Muscle of back (tissue), 11 donors: ENCODE results near the gene PLAAT2. TPM values are rescaled to one million over a fixed set of nuclear protein-coding genes. Genes with fewer than 3 reads are reported as not detected.
A peak's percentile ranks its signal among the peaks of the same experiment; 100 is the strongest.
"Not testable (repeated sequence)": the region's sequence is repeated elsewhere in the genome, so short reads cannot be mapped to it uniquely, and the experiment has no call there.

ENCODE experiments used
- DNase-seq, 3 donors: peaks; one replicate each; pipeline versions ENCODE4 v3.0.0 to v3.0.0-alpha.2; 2013
- polyA plus RNA-seq, 10 donors: library from polyadenylated mRNA; unstranded; fragments of 120-200 nt; gene quantifications; one replicate each; pipeline ENCODE4 v1.2.1, GENCODE V29; 2013; ENCODE audit not compliant: insufficient read length in 10 of 10

Gene PLAAT2
- polyA plus RNA-seq, 10 donors = 0.38 TPM; not detected in 9

DNA sequence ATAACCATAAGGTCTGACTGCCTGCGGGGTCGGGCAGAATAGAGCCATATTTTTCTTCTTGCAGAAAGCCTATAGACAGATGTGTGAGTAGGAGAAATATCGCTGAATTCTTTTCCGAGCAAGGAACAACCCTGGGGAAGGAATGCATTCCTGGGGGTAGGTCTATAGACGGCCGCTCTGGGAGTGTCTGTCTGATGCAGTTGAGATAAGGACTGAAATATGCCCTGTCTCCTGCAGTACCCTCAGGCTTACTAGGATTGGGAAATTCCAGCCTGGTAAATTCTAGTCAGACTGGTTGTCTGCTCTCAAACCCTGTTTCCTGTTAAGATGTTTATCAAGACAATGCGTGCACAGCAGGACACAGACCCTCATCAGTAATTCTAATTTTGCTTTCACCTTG is 18.0 kb upstream of the PLAAT2 start:
- not testable (repeated sequence) for DNase-seq

DNA sequence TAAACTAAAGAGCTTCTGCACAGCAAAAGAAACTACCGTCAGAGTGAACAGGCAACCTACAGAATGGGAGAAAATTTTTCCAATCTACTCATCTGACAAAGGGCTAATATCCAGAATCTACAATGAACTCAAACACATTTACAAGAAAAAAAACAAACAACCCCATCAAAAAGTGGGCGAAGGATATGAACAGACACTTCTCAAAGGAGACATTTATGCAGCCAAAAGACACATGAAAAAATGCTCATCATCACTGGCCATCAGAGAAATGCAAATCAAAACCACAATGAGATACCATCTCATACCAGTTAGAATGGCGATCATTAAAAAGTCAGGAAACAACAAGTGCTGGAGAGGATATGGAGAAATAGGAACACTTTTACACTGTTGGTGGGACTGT is 15.7 kb upstream of the PLAAT2 start:
- DNase-seq = not testable (repeated sequence)

DNA sequence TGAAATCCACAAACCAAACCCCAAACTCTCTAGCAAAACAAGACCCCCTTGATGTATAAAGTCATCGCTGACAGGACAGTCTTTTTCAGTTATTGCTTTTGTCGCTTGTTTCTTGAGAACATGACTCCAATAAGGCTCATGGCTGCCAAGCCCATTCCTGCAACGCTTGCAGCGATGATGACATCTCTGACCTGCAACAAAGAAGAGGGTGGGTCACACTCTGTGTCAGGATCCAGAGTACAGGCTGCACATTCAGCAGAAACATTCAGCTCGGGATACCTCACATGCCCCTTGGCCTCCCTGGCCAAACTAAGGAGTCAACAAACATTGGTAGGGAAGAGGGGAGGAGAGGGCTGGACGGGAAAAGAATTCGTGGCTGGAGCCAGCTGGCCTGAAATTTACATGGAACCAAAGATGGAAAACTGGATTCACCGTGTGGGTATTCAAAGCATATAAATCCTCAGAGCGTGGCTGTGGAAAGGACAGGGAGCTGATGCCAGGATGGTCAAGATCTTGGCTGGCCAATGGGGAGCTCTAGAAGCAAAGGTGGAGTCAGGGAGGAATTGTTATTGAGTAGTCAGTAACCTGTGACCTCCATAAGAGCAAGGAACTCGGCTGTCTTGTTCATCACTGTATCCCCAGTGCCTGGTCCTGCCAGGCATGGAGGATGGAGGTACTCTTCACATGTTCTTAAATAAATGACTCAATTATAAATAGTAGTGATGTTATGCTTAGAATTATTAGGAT is 11.8 kb upstream of the PLAAT2 start:
- peak; percentile 8 to 77 (median 44) for DNase-seq

DNA sequence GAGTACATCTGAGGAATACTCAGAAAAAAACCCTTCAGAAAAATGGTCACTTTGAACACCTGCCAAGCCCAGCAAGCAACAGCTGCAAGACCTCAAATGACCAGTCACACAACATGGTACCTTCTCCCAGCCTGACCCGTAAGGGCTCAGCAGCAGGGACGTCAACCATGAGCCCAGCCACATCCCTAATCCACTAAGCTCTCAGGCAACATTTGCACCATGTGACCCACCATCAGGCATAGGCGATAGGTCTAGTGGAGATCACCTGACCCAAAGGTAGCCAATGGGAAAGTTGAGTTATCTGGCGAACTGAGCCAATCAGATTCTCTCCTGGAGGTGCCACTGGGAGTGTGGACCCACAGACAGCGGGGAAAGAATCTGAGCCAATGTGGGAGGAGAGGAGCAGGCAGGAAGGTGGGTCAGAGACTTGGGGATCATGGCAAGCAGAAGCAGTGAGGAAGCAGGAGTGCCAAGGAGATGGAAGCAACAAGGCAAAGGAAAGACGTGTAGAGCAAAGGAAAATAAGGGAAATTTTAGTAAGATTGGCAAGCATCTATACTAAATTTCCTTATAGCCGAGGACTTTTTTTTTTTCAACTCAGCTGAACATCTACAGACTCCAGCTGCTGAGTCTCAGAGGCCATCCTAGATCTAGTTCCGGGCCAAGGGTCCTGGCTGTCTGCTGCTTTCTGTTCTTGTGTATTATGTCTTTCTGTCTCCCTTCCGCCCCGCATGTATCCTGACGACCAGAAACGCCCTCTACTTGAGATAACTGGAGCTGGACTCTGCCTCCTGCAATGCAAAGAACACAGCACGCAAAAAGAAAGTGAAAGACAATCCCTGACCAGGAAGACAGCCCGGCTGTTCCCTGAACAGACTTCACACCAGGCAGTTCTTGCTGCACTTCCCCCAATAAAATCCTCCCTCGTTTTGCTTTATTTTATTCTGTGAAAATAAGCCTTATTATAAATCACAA is 11.0 kb upstream of the PLAAT2 start:
- DNase-seq = peak; percentile 60 to 88 (median 75)

DNA sequence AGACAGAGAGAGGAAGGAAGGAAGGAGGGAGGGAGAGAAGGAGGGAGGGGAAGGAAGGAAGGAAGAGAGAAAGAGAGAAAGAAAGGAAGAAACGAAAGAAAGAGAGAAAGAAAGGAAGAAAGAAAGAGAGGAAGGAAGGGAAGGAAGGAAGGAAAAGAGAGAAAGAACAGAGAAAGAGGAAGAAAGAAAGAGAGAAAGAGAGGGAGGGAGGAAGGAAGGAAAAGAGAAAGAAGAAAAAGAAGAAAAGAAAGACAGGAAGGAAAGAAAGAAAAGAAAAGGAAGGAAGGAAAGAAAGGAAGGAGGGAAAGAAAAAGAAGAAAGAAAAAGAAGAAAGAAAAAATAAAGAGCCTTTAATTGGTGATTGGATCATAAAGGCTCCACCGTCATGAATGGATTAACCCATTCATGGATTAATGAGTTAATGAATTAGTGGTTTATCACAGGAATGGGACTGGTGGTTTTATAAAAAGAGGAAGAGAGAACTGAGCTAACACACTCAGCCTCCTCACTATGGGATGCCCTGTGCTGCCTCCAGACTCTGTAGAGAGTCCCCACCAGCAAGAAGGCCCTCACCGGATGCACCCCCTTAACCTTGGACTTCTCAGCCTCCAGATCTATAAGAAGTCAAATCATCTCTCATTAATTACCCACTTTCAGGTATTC is 9.0 kb upstream of the PLAAT2 start:
- no peak for DNase-seq

- DNase-seq = no peak
Observed at GRCh38 chr11:63569570-63569969, 6.4 kb upstream of the PLAAT2 start.

GRCh38 chr11:63567044-63567840 is 4.1 kb upstream of the PLAAT2 start:
- peak; percentile 53 to 78 (median 73) for DNase-seq

DNA sequence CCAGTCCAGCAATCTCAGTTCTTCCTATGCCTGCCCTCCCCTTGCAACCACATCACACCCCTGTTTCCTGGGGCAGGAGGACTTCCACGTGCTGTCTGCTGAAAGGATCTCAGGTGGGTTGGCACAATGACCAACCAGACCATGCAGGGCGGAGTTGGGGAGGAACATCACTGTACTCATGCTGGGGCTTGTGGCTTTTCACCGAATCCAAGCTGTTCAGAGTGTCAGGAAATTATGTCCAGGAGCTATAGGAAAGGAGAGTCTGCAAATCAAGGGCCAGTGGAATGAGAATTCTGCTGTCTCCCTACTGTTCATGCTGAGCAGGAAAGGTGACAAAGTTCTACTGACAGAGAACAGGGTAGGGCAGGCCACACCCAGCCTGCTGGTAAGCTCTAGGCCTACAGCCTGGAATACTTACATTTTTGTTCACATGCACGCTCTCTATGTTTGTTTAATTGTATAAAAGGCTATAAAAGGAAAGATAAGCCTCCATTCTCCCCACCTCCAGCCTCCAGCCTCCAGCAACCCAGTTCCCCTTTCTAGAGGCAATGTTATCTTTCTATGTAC is 1.7 kb upstream of the PLAAT2 start:
- DNase-seq = no peak

- DNase-seq = no peak
Observed at GRCh38 chr11:63564056-63564774, 1.0 kb upstream of the PLAAT2 start.

DNA sequence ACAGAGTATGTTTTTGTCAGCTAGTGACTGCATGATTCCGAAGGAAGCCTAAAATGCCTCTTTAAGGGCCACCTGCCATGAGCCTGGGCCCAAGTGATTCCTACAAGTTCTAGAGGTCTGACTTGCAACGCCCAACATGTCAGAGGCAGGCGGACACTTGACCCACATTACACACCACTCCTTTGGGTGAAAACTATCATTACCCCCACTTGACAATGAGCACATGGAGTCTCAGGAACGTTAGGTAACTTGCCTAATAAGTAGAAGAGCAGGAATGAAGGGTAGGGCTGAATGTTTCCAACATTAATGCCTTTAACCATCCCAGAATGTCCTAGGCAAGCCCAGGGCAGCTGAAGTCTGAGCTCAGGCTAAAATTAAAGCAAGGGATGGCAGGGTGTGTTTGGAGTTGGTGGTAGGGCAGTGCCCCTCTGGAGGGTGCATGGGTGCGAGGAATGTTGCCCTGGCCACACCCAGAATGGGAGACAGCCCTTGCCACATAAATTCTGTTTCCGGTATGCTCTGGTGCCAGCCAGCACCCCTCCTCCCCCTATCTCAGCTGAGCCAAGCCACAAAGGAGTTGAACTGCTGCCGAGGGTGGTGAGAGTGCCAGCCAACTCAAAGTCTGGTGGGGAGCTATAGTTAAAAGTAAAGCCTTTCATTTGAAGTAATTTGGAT is 2.5 kb downstream of the PLAAT2 start:
- no peak for DNase-seq

DNA sequence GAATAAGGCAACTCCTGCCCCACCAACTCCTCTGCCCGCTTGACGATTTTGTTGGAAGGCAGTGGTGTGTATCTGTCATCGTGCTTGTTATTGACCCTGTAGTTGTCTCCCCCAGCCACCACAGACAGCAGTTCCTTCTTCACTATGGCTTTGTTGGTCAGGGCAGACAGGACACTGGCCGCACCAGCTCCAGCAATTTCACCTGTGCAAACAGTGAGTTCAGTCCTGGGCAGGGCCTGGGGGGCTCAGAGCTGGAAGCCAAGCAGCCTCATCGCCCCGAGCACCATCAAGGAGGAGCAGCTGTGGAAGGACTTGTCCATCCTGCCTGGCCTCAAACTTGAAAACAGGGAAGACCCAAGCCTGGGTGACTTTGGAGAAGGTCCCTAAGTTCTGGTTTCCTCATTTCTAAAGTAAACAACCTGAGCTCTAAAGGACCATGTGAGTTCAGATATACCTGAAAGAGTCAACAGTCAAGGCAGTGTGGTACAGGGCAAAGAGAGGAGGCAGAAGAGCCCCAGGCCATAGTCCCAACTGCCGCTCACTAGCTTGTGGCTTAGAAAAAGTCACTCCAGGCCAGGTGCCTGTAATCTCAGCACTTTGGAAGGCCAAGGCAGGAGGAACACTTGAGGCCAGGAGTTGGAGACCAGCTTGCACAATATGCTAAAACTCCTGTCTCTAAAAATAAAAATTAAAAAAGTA is 4.6 kb downstream of the PLAAT2 start:
- no peak for DNase-seq

- DNase-seq = no peak
Observed at GRCh38 chr11:63557570-63557969, 5.6 kb downstream of the PLAAT2 start.

DNA sequence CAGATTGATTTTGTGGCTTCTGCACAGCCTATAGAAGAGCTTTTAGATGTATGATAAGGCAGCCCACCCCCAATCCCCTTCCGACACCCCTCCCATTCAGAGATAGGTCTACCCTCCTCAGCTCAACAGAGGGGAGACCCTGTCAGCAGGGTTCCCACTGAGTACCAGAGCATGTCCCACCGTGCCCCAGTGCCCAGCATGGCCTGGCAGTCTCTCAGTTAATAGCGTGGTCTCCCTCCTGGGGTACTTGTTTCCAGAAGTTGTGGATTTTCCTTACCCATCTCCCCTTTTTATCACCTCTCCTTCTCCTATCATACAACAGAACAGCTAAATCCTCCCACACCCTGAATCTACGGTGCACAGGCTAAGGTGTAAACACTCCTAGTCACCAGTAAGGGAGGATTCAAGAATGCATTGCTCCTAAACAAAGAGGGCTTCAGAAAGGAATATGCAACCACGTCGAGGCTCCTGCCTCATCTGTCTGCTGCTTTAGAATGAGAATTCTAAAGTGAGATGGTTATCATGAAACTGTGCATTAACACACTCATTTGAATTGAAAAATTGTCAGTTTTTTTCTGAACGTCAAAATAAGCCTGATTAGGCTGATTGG is 6.7 kb downstream of the PLAAT2 start:
- no peak for DNase-seq

DNA sequence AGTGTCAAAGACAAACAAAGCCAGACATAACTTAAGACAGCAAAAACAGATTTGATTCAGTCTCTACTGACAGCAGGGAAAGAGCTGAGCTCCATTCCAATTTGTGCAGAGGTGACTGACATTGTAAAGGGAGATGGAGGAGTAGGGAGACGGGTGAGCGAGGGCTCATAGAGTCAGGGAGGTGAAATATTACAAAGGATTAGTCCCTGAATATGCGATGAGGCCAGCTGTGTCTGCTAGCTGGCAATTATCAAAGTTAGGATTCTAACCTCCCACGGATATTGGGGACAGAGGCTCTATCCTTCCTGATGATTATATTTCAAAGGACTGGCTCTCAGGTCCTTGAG is 8.3 kb downstream of the PLAAT2 start:
- no peak for DNase-seq

- DNase-seq = no peak
Observed at GRCh38 chr11:63553759-63554158, 9.4 kb downstream of the PLAAT2 start.

GRCh38 chr11:63552921-63553320 is 10.3 kb downstream of the PLAAT2 start:
- DNase-seq = no peak

- no peak for DNase-seq
Observed at GRCh38 chr11:63551889-63552266, 11.3 kb downstream of the PLAAT2 start.

DNA sequence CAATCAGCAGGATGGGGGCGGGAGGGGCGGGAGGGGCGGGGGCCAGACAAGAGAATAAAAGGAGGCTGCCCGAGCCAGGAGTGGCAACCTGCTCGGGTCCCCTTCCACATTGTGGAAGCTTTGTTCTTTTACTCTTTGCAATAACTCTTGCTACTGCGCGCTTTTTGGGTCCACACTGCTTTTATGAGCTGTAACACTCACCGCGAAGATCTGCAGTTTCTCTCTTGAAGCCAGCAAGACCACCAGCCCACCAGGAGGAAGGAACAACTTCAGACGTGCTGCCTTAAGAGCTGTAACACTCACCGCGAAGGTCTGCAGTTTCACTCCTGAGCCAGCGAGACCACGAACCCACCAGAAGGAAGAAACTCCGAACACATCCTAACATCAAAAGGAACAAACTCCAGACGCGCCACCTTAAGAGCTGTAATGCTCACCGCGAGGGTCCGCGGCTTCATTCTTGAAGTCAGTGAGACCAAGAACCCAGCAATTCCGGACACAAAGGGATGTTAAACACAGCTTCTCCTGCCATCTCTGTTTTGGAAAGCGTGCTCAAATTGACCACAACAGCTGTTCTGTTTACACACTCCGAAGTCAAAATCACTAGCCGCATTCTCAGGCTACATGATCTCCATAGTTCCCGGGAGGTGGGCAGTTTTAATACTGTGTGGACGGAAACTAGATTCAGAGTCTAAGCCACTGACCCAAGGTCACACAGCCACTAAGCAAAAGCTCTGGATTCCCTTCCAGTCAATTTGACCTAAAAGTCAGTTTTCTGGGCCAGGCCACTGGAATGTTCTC is 11.9 kb downstream of the PLAAT2 start:
- no peak for DNase-seq
